Inflammatory macrophage (primary cell): ENCODE measurements around the gene KRR1.
"Not testable (repeated sequence)": the region's sequence is repeated elsewhere in the genome, so short reads cannot be mapped to it uniquely, and the experiment has no call there.

Experiments
- DNase-seq, 2 donors: peaks; one replicate each; pipeline ENCODE4 v3.0.0-alpha.2; 2020 to 2022

The KRR1 gene

GRCh38 chr12:75474116-75474515 lies 37.3 kb downstream of the KRR1 start:
- DNase-seq: no peak

DNA sequence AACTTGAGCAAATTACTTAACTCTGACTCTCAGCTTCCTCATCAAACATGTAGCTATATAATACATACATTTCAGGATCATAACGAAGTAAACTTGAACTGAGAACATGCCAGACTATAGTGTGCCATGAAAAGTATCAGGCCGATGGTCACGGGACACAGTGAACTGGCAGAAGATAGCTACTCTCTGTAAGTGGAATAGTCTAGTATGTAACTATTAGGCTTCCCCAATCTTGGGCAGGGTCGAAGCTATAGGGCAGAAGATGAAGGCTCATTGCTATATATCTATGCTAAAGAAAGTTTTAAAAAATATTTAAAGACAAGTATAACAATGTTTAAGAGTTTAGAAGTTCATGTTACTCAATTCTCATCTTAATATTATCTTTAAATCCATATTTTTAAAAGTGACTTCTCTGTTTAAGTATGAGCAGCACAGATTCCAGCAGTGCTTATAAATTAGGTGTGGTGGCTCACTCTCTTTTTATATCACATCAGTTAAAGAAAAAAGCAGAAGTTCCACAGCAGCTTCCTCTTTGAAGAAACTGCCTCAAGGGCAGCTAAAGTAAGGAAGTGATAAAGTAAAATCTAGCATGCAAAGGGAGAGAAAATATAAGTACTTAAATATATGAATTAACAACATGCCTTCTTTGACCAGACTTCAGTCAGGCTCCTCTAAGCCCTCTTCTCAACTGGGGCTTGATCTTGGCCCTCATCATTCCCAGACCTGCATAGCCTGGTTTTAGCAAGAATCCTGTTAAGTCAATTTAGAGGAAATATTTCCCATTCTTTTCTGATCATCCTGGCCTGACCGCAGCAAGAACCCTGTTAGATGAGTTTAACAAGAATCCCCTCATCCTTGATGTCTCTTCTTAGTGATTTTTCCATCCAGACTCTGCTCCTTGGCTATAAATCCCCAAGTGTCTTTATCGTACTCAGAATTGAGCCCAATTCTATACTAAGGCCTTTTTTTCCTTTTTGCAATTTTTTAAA lies 39.2 kb downstream of the KRR1 start:
- DNase-seq: peak; percentile 80 to 92

DNA sequence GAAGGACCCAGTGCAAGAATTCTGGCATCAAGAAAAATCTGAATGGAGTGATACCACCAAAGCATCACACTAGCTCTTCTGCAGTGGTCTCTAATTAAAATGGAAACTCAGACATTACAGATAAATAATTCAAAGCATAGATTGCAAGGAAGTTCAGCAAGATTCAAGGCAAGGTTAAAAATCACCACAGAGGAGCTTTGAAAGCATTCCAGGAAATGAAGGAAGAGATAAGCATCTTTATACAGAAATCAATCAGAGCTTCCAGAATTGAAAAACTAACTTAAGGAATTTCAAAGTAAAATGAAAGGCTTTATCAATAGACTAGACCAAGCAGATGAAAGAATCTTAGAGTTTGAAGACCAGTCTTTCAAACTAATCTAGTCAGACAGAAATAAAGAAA lies 51.2 kb downstream of the KRR1 start:
- DNase-seq: no peak

DNA sequence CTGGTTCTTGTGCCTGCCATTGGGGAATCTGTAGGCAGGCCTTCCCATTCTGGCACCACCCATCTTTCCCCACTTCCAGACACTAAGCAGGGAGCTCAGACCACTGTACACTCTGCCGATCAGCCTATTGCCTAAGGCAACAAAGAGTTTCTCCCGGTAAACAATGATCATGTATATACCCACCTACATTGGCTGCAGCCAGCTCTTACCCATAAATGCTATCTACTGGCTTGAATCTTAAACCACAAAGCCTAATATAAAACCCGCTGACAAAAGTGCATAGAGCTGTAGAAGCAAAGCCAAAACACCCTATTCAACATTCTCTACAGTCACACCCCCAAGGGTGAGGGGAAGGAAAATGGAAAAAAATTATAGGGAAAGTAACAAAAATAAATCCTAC lies 51.7 kb downstream of the KRR1 start:
- DNase-seq: no peak

DNA sequence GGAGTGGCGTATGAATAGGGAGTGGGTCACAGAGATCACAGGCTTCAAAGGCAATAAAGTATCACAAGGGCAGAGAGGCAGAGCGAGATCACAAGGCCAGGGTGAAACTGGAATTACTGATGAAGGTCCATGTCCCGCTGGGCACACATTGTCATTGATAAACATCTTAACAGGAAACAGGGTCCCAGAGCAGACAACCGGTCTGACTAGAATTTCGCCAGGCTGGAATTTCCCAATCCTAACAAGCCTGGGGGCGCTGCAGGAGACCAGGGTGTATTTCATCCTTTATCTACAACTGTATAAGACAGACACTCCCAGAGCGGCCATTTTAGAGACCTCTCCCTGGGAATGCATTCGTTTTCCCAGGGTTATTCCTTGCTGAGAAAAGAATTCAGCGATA lies 53.5 kb downstream of the KRR1 start:
- not testable (repeated sequence) for DNase-seq

DNA sequence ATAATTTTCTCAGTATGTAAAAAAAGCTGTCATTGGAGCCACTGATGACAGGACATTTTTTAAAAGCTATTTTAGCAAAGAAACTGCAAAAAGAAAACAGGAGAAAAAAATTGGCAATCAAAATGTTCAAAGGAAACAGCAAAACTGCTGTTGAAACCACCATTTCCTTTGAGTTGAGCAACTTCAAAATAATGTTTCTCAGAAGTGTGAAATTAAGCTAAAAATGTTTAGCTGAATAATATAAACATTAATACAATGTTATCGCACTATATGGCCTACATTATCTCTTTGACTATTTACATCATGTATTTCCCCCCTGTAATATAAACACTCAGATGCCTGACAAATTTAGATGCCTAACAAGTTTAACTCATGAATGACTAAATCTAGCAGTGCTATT lies 54.2 kb downstream of the KRR1 start:
- DNase-seq: peak in 1 of 2 donors; percentile 37

GRCh38 chr12:75455839-75456238 lies 55.6 kb downstream of the KRR1 start:
- no peak for DNase-seq

DNA sequence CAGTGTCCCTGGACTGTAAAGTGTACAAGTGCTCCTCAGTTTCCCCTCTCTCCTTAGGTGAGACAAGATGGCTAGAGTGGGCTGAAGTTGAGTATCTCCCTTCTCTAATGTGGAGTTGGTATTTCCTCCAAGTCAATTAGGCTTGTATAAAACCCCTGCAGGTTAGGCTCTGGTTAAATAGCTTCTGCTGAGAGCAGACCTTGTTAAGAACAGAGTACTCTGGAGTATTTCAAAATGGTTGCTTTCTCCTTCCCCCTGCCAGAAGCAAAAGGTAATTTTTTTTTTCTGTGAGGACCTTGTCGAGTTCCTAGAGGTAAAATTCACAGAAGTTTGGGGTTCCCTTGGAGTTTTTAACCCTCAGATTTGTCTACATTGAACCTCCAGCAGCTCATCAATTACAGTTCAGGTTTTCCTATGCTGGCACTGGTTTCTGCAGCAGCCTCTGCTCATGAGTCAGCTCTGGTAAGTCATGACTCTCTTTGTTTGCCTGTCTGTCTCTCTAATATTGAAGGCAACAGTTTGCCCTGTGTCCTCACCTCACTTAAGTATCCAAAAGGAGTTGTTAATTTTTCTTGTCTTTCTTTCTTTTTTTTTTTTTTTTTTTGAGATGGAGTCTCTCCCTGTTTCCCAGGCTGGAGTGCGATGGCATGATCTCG lies 58.6 kb downstream of the KRR1 start:
- no peak for DNase-seq

DNA sequence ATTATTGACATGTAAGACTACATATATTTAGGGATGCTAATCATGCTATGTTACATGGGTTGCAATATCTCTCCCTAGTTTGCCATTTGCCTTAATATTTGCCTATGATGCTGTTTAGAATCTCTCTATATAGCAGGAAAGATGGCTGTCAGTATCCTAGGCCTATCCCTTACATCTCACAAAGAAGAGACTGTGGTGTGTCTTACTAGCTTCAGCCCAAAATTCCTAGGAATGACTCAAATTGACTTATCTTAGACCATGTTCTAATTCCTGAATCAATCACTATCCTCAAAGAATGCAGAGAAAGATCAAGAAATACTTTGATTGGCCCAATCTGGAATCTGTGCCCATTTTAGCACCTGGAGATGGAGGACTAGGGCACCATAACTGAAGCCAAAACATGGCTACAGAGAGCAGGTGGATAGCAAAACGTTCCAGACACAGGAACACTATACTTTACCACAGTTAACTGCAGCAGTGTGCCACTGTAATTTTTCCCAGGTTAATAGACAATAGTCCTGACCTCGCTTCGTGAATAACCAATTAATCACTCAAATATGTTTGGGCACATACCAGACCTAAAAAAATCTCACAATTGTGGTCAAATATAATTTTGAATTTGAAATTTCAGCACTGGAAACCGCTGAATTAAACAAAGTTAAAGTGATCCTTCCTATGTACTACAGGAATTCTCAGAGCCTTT lies 63.6 kb downstream of the KRR1 start:
- no peak for DNase-seq

DNA sequence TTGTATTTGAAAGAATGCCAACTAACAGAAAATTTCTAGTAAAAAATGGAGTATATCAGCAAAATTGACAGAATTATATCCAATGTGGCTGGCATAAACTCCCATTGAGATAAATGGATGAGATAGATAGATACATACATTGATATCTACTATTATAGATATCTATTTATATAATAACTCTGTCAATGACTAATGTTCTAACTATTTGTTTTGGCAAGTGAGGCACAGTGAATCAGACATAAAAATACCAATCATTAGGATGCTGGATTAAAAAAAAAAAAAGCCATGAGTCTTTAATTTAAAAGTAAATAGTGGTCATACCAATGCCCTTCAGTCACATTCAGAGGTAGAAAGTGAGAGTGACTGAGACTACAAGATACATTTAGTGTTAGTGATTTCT lies 64.6 kb downstream of the KRR1 start:
- DNase-seq: no peak

- DNase-seq: not testable (repeated sequence)
Measured at GRCh38 chr12:75445137-75445507, 66.3 kb downstream of the KRR1 start.

- peak; percentile 9 to 34 for DNase-seq
Measured at GRCh38 chr12:75444429-75445136, 66.8 kb downstream of the KRR1 start.

DNA sequence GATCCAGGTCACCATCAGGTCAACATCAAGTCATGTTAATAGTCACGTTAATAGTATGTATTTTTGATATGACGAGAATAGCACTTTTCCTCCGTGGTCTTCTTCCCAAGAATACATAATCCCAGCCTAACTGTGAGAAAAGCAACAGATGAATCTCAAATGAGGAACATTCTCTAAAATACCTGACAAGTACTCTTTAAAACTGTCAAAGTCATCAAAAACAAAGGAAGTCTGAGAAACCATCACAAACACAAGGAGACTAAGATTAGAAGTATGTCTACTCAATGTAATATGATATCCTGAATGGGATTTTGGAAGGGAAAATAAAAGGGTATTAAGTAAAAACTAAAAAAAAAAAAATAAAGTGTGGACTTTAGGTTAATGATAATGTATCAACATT lies 67.7 kb downstream of the KRR1 start:
- DNase-seq: no peak

DNA sequence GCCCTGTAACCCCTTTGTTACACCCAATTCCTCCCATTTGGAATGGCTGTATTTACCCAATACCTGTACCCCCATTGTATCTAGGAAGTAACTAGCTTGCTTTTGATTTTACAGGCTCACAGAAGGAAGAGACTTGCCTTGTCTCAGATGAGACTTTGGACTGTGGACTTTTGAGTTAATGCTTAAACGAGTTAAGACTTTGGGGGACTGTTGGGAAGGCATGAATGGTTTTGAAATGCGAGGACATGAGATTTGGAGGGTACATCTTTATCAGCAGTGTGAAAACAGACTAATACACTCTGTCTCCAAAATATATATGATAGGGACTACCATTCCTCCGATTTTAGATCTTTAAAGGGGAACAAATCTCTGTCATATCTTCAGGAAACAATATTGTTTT lies 69.0 kb downstream of the KRR1 start:
- not testable (repeated sequence) for DNase-seq

GRCh38 chr12:75441687-75442449 lies 69.5 kb downstream of the KRR1 start:
- DNase-seq: not testable (repeated sequence)
